WTC11 (cell line): ENCODE measurements around the gene MIF.

Source experiments
- OVOL2 ChIP-seq: fragments of 250-450 bp; sonication (Bioruptor Pico); IDR thresholded peaks from 2 replicates; pipeline ENCODE4 v1.9.0; 2021; ENCODE audit warnings: mild to moderate bottlenecking, borderline replicate concordance
- TF ChIP-seq, protein P1 (sequence below): fragments of 200-600 bp; IDR thresholded peaks from 2 replicates; pipeline ENCODE4 v1.8.0; 2022; ENCODE audit warnings: antibody characterized with exemption

DNA sequence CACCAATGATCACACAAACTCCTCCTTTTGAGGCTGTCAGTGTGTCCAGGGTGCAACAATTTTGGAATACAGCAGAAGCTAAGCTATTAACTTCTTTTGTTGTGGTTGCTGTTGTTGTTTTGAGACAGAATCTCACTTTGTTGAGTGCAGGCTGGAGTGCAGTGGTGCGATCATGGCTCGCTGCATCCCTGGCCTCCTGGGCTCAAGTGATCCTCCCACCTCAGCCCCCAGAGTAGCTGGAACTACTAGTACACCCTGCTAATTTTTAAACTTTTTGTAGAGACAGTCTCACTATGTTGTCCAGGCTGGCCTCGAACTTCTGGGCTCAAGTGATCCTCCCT is 44.8 kb downstream of the MIF start:
- TF ChIP-seq, protein P1, sequence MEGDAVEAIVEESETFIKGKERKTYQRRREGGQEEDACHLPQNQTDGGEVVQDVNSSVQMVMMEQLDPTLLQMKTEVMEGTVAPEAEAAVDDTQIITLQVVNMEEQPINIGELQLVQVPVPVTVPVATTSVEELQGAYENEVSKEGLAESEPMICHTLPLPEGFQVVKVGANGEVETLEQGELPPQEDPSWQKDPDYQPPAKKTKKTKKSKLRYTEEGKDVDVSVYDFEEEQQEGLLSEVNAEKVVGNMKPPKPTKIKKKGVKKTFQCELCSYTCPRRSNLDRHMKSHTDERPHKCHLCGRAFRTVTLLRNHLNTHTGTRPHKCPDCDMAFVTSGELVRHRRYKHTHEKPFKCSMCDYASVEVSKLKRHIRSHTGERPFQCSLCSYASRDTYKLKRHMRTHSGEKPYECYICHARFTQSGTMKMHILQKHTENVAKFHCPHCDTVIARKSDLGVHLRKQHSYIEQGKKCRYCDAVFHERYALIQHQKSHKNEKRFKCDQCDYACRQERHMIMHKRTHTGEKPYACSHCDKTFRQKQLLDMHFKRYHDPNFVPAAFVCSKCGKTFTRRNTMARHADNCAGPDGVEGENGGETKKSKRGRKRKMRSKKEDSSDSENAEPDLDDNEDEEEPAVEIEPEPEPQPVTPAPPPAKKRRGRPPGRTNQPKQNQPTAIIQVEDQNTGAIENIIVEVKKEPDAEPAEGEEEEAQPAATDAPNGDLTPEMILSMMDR = no peak
- no peak for TF ChIP-seq OVOL2
